AG09319 (cell line): ENCODE results near the gene TAGLN2.

Experiments used
- DNase-seq: peaks from one replicate; pipeline ENCODE4 v3.0.0-alpha.2; 2010; ENCODE audit warnings: low read depth; ENCODE audit errors: extremely low read depth
- TF ChIP-seq, protein P1 (sequence below): IDR thresholded peaks from 2 replicates; pipeline ENCODE4 v1.5.1; 2011; ENCODE audit warnings: low read depth, mild to moderate bottlenecking, inconsistent platforms, low read length, moderate library complexity

TAGLN2 gene

GRCh38 chr1:159924791-159925718 is at the start of gene TAGLN2:
TSS of gene TAGLN2 (minus strand) at chr1:159925507. CDS start at chr1:159920509, 4,998 bp downstream.
- TF ChIP-seq, protein P1, sequence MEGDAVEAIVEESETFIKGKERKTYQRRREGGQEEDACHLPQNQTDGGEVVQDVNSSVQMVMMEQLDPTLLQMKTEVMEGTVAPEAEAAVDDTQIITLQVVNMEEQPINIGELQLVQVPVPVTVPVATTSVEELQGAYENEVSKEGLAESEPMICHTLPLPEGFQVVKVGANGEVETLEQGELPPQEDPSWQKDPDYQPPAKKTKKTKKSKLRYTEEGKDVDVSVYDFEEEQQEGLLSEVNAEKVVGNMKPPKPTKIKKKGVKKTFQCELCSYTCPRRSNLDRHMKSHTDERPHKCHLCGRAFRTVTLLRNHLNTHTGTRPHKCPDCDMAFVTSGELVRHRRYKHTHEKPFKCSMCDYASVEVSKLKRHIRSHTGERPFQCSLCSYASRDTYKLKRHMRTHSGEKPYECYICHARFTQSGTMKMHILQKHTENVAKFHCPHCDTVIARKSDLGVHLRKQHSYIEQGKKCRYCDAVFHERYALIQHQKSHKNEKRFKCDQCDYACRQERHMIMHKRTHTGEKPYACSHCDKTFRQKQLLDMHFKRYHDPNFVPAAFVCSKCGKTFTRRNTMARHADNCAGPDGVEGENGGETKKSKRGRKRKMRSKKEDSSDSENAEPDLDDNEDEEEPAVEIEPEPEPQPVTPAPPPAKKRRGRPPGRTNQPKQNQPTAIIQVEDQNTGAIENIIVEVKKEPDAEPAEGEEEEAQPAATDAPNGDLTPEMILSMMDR = no peak
- peak; percentile 75 for DNase-seq

DNA sequence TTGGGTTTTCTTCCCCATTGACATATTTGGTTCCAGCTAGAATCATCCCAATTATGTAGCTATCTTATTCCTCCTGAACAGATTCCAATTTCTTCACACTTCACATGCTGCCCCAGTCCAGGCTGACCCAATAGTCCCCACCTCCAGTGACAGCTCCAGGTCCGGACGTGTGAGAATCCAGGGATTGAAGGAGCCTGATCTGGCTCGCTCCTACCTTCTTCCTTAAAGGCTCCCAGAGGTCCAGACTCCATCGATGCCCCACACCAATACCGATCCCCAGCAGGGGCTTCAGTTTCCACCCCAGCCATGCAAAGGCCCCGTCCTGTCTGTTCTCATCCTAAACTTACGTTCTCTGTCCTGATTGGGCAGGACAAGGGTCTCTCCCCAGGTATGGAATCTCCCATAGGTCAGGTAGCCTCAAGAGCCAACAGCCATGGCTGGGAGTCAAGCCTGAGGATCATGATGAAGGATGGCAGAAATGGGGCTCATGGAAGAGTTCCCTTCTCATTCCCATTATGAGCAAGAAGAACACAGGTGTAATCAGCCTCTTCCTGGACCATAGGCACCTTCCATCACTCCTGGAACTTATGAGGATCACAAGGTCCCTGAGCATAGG is 49.2 kb upstream of the TAGLN2 start:
- DNase-seq = no peak
- TF ChIP-seq, protein P1 = no peak

GRCh38 chr1:159973350-159973940 is 48.1 kb upstream of the TAGLN2 start:
- no peak for DNase-seq
- TF ChIP-seq, protein P1 = no peak

DNA sequence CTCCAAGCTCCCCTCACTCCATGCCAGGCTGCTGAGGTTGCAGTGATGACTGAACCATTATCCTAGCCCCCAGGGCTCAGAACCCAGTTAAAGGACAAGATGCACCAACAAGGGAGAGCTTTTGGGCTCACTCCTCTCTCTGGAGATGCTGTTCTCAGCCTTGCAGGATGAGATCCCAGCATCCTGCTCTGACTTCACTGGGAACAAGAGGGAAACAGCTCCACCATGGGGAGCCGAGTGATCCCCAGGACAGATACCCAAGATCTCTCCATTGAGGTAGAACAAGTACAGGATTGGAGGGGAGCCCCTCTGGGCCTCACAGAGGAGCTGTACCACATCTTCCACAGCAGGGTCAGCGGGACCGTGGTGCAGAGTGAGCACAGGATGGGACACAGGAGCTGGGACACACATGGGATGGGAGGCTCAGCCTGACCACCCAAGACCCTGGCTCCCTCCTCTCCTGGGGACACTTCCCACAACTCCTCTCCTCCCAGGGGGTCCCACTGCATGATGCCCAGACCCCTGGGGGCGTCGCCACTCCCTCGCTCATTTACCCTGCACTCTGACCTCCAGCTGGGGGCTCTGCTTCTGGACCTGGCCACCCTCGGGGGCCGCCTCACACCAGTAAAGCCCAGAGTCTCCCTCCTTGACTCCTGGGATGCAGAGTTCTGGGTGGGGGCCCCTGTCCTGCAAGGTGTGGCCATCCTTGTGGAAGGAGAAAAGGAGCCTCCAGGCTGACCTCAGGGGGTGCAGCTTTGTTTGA is 47.3 kb upstream of the TAGLN2 start:
- DNase-seq = no peak
- TF ChIP-seq, protein P1 = no peak

DNA sequence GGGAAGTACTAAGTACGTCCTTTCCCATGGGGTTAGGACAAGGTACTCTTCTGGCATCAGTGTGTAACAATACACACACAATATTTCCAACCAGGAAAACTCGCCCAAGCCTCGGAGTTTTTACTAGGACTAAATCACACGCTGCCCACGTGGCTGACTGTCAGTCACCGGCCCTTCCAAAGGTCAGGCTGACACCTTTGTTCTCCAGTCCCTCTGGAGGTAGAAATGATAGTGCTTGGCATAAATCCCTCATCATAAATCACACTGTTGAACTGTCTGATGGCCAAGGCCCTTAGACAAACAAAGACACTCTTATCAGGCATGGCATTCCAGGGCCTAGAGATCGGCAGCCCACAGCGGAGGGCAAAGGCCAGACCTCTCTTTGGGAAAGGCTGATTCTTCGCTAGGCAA is 45.6 kb upstream of the TAGLN2 start:
- TF ChIP-seq, protein P1 = no peak
- no peak for DNase-seq

DNA sequence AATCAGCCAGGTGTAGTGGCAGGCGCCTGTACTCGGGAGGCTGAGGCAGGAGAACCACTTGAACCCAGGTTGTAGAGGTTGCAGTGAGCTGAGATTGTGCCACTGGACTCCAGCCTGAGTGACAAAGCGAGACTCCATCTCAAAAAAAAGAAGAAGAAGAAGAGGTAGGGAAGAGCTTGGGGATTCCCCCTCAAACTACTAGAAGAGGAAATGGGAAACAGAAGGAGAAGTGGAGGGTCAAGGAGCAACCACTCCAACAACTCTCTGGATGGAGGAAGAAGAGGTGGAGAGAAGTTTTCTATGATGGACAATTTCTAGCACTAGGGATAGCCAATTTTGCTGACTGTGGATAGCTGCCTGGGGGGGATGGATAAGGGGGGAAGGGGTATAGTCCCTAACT is 43.6 kb upstream of the TAGLN2 start:
- no peak for DNase-seq
- TF ChIP-seq, protein P1 = no peak
